Stomach (tissue), 9 donors: ENCODE measurements around the gene HAUS5. TPM values are rescaled to one million over a fixed set of nuclear protein-coding genes. Genes with fewer than 3 reads are reported as not detected.
A peak's percentile ranks its signal among the peaks of the same experiment; 100 is the strongest.

Experiments used
- DNase-seq, 2 donors: peaks; one replicate each; pipeline versions ENCODE4 v3.0.0 to v3.0.0-alpha.2; 2013 to 2019
- H3K27ac ChIP-seq, 5 donors: fragments of 200-600 bp in 4 of 5; sonication (generic) in 4 of 5; one replicate each; pipeline ENCODE4 v1.5.1; 2013 to 2019; ENCODE audit warnings: mild to moderate bottlenecking in 1 of 5, moderate library complexity in 1 of 5
- H3K27me3 ChIP-seq, 3 donors: fragments of 200-600 bp; sonication (generic); one replicate each; pipeline ENCODE4 v1.5.1; 2017 to 2019; ENCODE audit warnings: mixed run types in 1 of 3
- H3K36me3 ChIP-seq, 4 donors: fragments of 200-600 bp; sonication (generic); 1 replicate in 3 of 4; 2 replicates in 1 of 4; pipeline ENCODE4 v1.5.1; 2016 to 2019
- H3K4me1 ChIP-seq, 4 donors: fragments of 200-600 bp; sonication (generic); one replicate each; pipeline ENCODE4 v1.5.1; 2016 to 2019
- H3K4me3 ChIP-seq, 4 donors: fragments of 200-600 bp; sonication (generic) in 3 of 4; one replicate each; pipeline ENCODE4 v1.5.1; 2016 to 2019; ENCODE audit warnings: mild to moderate bottlenecking in 1 of 4
- H3K9me3 ChIP-seq, 4 donors: fragments of 200-600 bp; sonication (generic); one replicate each; pipeline ENCODE4 v1.5.1; 2016 to 2019
- CTCF ChIP-seq, 7 experiments: fragments of 450-650 bp in 4 of 7; fragments of 200-600 bp in 3 of 7; sonication (generic) in 3 of 7; IDR thresholded peaks; one replicate each; pipeline ENCODE4 v1.5.1; 2016 to 2019; ENCODE audit warnings: antibody characterized with exemption in 7 of 7, control low read depth in 2 of 7, mild to moderate bottlenecking in 1 of 7
- EP300 ChIP-seq: sonication (generic); formaldehyde crosslinking; IDR thresholded peaks from one replicate; pipeline ENCODE4 v1.6.1; 2017; ENCODE audit warnings: antibody characterized with exemption
- POLR2A ChIP-seq, 4 donors: fragments of 450-650 bp; IDR thresholded peaks; one replicate each; pipeline ENCODE4 v1.6.1; 2016; ENCODE audit warnings: antibody characterized with exemption in 4 of 4, control low read depth in 2 of 4, mild to moderate bottlenecking in 1 of 4, moderate library complexity in 1 of 4
- POLR2AphosphoS5 ChIP-seq, 3 donors: sonication (generic); formaldehyde crosslinking; IDR thresholded peaks; one replicate each; pipeline ENCODE4 v1.6.1; 2016; ENCODE audit warnings: antibody characterized with exemption in 3 of 3
- WGBS, 5 donors: extraction: QIAGEN DNeasy Blood & Tissue Kit in 3 of 5; methylation state at CpG; one replicate each; pipeline versions ENCODE4 v1.1.5 to v1.1.7; 2013 to 2018; 5-methylcytosine and 5-hydroxymethylcytosine counted together
- intact Hi-C: fragments of 100-400 bp; cut with DNase I; formaldehyde crosslinking; loops from one replicate; pipeline ENCODE4 v1.15.1; 2023; ENCODE audit warnings: low total_unique reads
- polyA plus RNA-seq, 3 donors: library from polyadenylated mRNA; stranded (reverse); fragments of 200-250 nt; gene quantifications; one replicate each; pipeline ENCODE4 v1.2.3, GENCODE V29; 2013
- total RNA-seq, 5 donors: library from RNA; depleted of rRNA; stranded (reverse); fragments of >200 nt; gene quantifications; one replicate each; pipeline versions ENCODE4 v1.1.0 to v1.2.3, GENCODE V29; 2014 to 2016
- donor health status: healthy with polysubstance abuse.
- donor health status: Bipolar disorder and iron deficiency.
- donor health status: healthy.

The HAUS5 gene
- total and polyA plus RNA-seq, 8 donors = 4.1 to 23.2 (median 5.1) TPM

DNA sequence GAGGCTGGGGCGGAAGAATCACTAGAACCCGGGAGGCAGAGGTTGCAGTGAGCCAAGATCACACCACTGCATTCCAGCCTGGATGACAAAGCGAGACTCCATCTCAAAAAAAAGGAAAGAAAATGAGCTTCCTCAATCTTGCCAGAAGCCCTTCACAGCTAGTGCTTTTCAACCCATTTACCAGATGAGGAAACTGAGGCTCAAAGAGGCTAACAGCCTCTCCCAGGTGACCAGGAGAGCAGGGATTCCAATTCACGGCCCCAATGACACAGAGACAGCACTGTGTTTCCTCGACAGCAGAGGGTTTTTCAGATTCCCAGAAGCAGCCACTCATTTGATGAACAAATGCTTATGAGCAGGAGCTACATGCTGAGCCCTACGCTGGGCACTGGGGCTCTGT lies 57.0 kb downstream of the HAUS5 start:
- Histone ChIP-seq H3K36me3 (peaks cover 0 to 17% (median 10%) of the 10 kb centered on the region in 4 donors), H3K4me3 (no peak overlapping the region), H3K27ac (no peak overlapping the region), H3K27me3 (peaks cover 0 to 45% (median 16%) of the 10 kb centered on the region in 3 donors), H3K4me1 (peaks cover 0 to 7% (median 6%) of the 10 kb centered on the region in 4 donors), H3K9me3 (no peaks in the 10 kb centered on the region)
- WGBS, 5 donors = 70 to 80% (median 80%) methylated on average over 6 of the region's 6 CpGs
- TF ChIP-seq EP300 = no peak
- no peak for TF ChIP-seq POLR2AphosphoS5 (IDR thresholded peaks at IDR 0.05)
- TF ChIP-seq POLR2A (IDR thresholded peaks at IDR 0.05) = no peak
- TF ChIP-seq CTCF (IDR thresholded peaks at IDR 0.05) = no peak
- no peak for DNase-seq
- intact Hi-C loops = no loop called here

GRCh38 chr19:35669974-35670373 lies 57.4 kb downstream of the HAUS5 start:
- DNase-seq = no peak
- 52 to 58% (median 55%) methylated on average over 4 of the region's 4 CpGs for WGBS, 5 donors

DNA sequence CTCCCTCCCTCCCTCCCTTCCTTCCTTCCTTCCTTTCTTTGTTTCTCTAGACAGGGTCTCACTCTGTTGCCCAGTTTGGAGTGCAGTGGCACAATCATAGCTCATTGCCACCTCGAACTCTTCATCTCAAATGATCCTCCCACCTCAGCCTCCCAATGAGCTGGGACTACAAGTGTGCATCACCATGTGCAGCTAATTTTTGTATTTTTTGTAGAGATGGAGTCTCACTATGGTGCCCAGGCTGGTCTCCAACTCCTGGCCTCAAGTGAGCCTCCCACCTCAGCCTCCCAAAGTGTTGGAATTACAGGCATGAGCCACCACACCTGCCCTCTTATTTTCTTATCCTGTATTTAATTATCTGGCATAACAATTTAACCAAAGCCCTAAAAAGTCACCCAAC lies 58.2 kb downstream of the HAUS5 start:
- TF ChIP-seq POLR2A (IDR thresholded peaks at IDR 0.05) (no peak), POLR2AphosphoS5 (IDR thresholded peaks at IDR 0.05) (no peak), EP300 (no peak)
- Histone ChIP-seq H3K4me3 (no peak overlapping the region), H3K36me3 (peaks cover 0 to 6% (median under 1%) of the 10 kb centered on the region in 4 donors), H3K4me1 (peaks cover 0 to 7% (median 6%) of the 10 kb centered on the region in 4 donors), H3K9me3 (no peaks in the 10 kb centered on the region), H3K27me3 (peaks cover 0 to 56% (median 16%) of the 10 kb centered on the region in 3 donors), H3K27ac (no peak overlapping the region)
- intact Hi-C loops = no loop called here
- DNase-seq = no peak
- WGBS, 5 donors = 67 to 95% (median 86%) methylated on average over 1 of the region's 1 CpG

More at GRCh38 chr19:35669974-35670373, 57.4 kb downstream of the HAUS5 start:
- intact Hi-C loops = no loop called here
- H3K4me1 ChIP-seq = peaks cover 0 to 7% (median 6%) of the 10 kb centered on the region in 4 donors
- TF ChIP-seq POLR2A (IDR thresholded peaks at IDR 0.05) (no peak), EP300 (no peak), POLR2AphosphoS5 (IDR thresholded peaks at IDR 0.05) (no peak)
- no peak overlapping the region for H3K4me3 ChIP-seq
- H3K36me3 ChIP-seq = peaks cover 0 to 13% (median 7%) of the 10 kb centered on the region in 4 donors
- peaks cover 0 to 49% (median 16%) of the 10 kb centered on the region in 3 donors for H3K27me3 ChIP-seq
- H3K9me3 ChIP-seq = no peaks in the 10 kb centered on the region
- H3K27ac ChIP-seq = no peak overlapping the region

DNA sequence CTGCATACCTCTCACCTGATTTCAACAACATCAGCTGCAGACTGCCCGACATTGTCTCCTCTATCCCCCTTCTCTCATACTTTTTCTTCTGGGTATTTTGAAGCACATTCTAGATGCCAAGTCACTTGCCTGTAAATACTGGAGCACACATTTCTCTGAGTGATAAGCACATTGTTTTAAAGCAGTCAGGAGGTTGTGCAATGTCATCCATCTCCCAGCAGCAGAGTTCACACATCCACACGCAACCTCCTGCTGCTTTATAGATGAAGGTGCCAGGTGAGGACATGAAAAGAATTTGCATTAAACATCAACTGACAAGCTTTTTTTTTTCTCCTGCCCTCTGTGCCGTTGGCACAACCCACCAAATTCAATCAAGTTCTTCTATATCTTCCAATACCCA lies 59.3 kb downstream of the HAUS5 start:
- no peak for DNase-seq
- intact Hi-C loops = no loop called here
- TF ChIP-seq EP300 (no peak), CTCF (IDR thresholded peaks at IDR 0.05) (no peak), POLR2AphosphoS5 (IDR thresholded peaks at IDR 0.05) (no peak), POLR2A (IDR thresholded peaks at IDR 0.05) (no peak)
- H3K36me3 ChIP-seq = no peaks in the 10 kb centered on the region
- WGBS, 5 donors = 17 to 35% (median 24%) methylated on average over 3 of the region's 3 CpGs
- peaks cover 0 to 7% (median 6%) of the 10 kb centered on the region in 4 donors for H3K4me1 ChIP-seq
- peaks cover 0 to 65% (median 18%) of the 10 kb centered on the region in 3 donors for H3K27me3 ChIP-seq
- H3K27ac ChIP-seq = no peak overlapping the region
- no peaks in the 10 kb centered on the region for H3K9me3 ChIP-seq
- H3K4me3 ChIP-seq = no peak overlapping the region

GRCh38 chr19:35673121-35673804 lies 60.7 kb downstream of the HAUS5 start:
- no peak for TF ChIP-seq CTCF (IDR thresholded peaks at IDR 0.05)
- no peak for TF ChIP-seq POLR2AphosphoS5 (IDR thresholded peaks at IDR 0.05)
- TF ChIP-seq EP300 = no peak
- no peak for TF ChIP-seq POLR2A (IDR thresholded peaks at IDR 0.05)
- Histone ChIP-seq H3K36me3 (no peaks in the 10 kb centered on the region), H3K4me3 (peak overlapping the region; percentile 13 to 39 (median 30)), H3K27ac (no peak overlapping the region), H3K27me3 (peaks cover 0 to 71% (median 18%) of the 10 kb centered on the region in 3 donors), H3K4me1 (peaks cover 0 to 7% (median 6%) of the 10 kb centered on the region in 4 donors), H3K9me3 (no peaks in the 10 kb centered on the region)
- intact Hi-C loops = no loop called here
- 3 to 10% (median 5%) methylated on average over 24 to 39 of the region's 39 CpGs for WGBS, 5 donors
- DNase-seq = peak in 1 of 2 donors; percentile 43

Other genes starting within 250 kb of the HAUS5 start
- not detected for gene GPR42, start 241.7 kb upstream of the HAUS5 start, total RNA-seq
- gene GPR42, start 241.7 kb upstream of the HAUS5 start, polyA plus RNA-seq = under 1 TPM in 1 of 3 donors, not detected in 2; 0.19 TPM
- 1 to 10 TPM in 1 of 5 donors, not detected in 4; 1.4 TPM for gene FFAR2, start 164.5 kb upstream of the HAUS5 start, total RNA-seq
- gene FFAR2, start 164.5 kb upstream of the HAUS5 start, polyA plus RNA-seq = under 1 TPM; 0.35 to 0.62 (median 0.46) TPM
- gene KRTDAP, start 122.3 kb upstream of the HAUS5 start, total RNA-seq = not detected
- 1 to 10 TPM in 2 of 3 donors, not detected in 1; 2.3 to 3.0 TPM for gene KRTDAP, start 122.3 kb upstream of the HAUS5 start, polyA plus RNA-seq
- gene DMKN, start 99.1 kb upstream of the HAUS5 start, total RNA-seq = 10 to 100 TPM in 2 of 5 donors, 1 to 10 TPM in 2, not detected in 1; 4.9 to 36.9 (median 20.2) TPM
- 100 to 1,000 TPM in 1 of 3 donors, 10 to 100 TPM in 2; 76.7 to 139 (median 83.6) TPM for gene DMKN, start 99.1 kb upstream of the HAUS5 start, polyA plus RNA-seq
- gene SBSN, start 84.4 kb upstream of the HAUS5 start, total RNA-seq = not detected
- gene SBSN, start 84.4 kb upstream of the HAUS5 start, polyA plus RNA-seq = 10 to 100 TPM in 1 of 3 donors, 1 to 10 TPM in 1, not detected in 1; 1.1 to 29.2 TPM
- not detected for gene GAPDHS, start 79.3 kb upstream of the HAUS5 start, total RNA-seq
- not detected for gene GAPDHS, start 79.3 kb upstream of the HAUS5 start, polyA plus RNA-seq
- 100 to 1,000 TPM in 1 of 5 donors, 10 to 100 TPM in 3, 1 to 10 TPM in 1; 7.0 to 121 (median 57.6) TPM for gene TMEM147, start 67.1 kb upstream of the HAUS5 start, total RNA-seq
- gene TMEM147, start 67.1 kb upstream of the HAUS5 start, polyA plus RNA-seq = 100 to 1,000 TPM in 1 of 3 donors, 10 to 100 TPM in 2; 63.4 to 131 (median 77.4) TPM
- 100 to 1,000 TPM in 4 of 5 donors, 1 to 10 TPM in 1; 9.8 to 890 (median 236) TPM for gene ATP4A, start 49.1 kb upstream of the HAUS5 start, total RNA-seq
- gene ATP4A, start 49.1 kb upstream of the HAUS5 start, polyA plus RNA-seq = 100 to 1,000 TPM; 257 to 357 (median 345) TPM
- not detected for gene PMIS2, start 26.6 kb upstream of the HAUS5 start, total RNA-seq
- gene PMIS2, start 26.6 kb upstream of the HAUS5 start, polyA plus RNA-seq = not detected
- 100 to 1,000 TPM in 1 of 5 donors, 10 to 100 TPM in 4; 26.6 to 133 (median 46.9) TPM for gene RBM42, start 16.3 kb downstream of the HAUS5 start, total RNA-seq
- gene RBM42, start 16.3 kb downstream of the HAUS5 start, polyA plus RNA-seq = 10 to 100 TPM; 56.5 to 60.8 (median 58.6) TPM
- 10 to 100 TPM in 1 of 5 donors, under 1 TPM in 1, not detected in 3; 0.55 to 11.7 TPM for gene ETV2, start 29.0 kb downstream of the HAUS5 start, total RNA-seq
- 1 to 10 TPM; 4.5 to 6.3 (median 6.1) TPM for gene ETV2, start 29.0 kb downstream of the HAUS5 start, polyA plus RNA-seq
- 100 to 1,000 TPM; 198 to 680 (median 373) TPM for gene COX6B1, start 35.6 kb downstream of the HAUS5 start, total RNA-seq
- 1,000 to 10,000 TPM; 1,105 to 1,293 (median 1,217) TPM for gene COX6B1, start 35.6 kb downstream of the HAUS5 start, polyA plus RNA-seq
- not detected for gene UPK1A, start 53.8 kb downstream of the HAUS5 start, total RNA-seq
- gene UPK1A, start 53.8 kb downstream of the HAUS5 start, polyA plus RNA-seq = under 1 TPM in 1 of 3 donors, not detected in 2; 0.08 TPM
- 1 to 10 TPM in 1 of 5 donors, not detected in 4; 8.2 TPM for gene ZBTB32, start 91.8 kb downstream of the HAUS5 start, total RNA-seq
- under 1 TPM in 2 of 3 donors, not detected in 1; 0.43 to 0.46 TPM for gene ZBTB32, start 91.8 kb downstream of the HAUS5 start, polyA plus RNA-seq
- gene KMT2B, start 105.3 kb downstream of the HAUS5 start, total RNA-seq = 10 to 100 TPM in 4 of 5 donors, 1 to 10 TPM in 1; 8.3 to 92.4 (median 24.9) TPM
- 10 to 100 TPM; 13.9 to 22.6 (median 15.1) TPM for gene KMT2B, start 105.3 kb downstream of the HAUS5 start, polyA plus RNA-seq
- 10 to 100 TPM in 2 of 5 donors, 1 to 10 TPM in 3; 3.6 to 36.8 (median 9.0) TPM for gene IGFLR1, start 129.7 kb downstream of the HAUS5 start, total RNA-seq
- 10 to 100 TPM in 1 of 3 donors, 1 to 10 TPM in 2; 6.4 to 15.6 (median 9.8) TPM for gene IGFLR1, start 129.7 kb downstream of the HAUS5 start, polyA plus RNA-seq
- gene U2AF1L4, start 132.7 kb downstream of the HAUS5 start, total RNA-seq = 10 to 100 TPM; 11.4 to 98.0 (median 57.1) TPM
- gene U2AF1L4, start 132.7 kb downstream of the HAUS5 start, polyA plus RNA-seq = 10 to 100 TPM; 27.6 to 53.0 (median 44.8) TPM
- gene PSENEN, start 132.9 kb downstream of the HAUS5 start, total RNA-seq = 10 to 100 TPM in 3 of 5 donors, 1 to 10 TPM in 1, not detected in 1; 9.3 to 58.0 (median 32.2) TPM
- 100 to 1,000 TPM in 1 of 3 donors, 10 to 100 TPM in 2; 49.2 to 101 (median 51.0) TPM for gene PSENEN, start 132.9 kb downstream of the HAUS5 start, polyA plus RNA-seq
- 10 to 100 TPM in 3 of 5 donors, 1 to 10 TPM in 2; 2.3 to 26.5 (median 17.9) TPM for gene LIN37, start 135.8 kb downstream of the HAUS5 start, total RNA-seq
- gene LIN37, start 135.8 kb downstream of the HAUS5 start, polyA plus RNA-seq = 10 to 100 TPM; 21.5 to 44.9 (median 29.2) TPM
- gene HSPB6, start 144.3 kb downstream of the HAUS5 start, total RNA-seq = 100 to 1,000 TPM in 3 of 5 donors, 10 to 100 TPM in 2; 25.0 to 492 (median 209) TPM
- 10 to 100 TPM; 45.0 to 84.9 (median 71.5) TPM for gene HSPB6, start 144.3 kb downstream of the HAUS5 start, polyA plus RNA-seq
- 10 to 100 TPM in 4 of 5 donors, 1 to 10 TPM in 1; 5.9 to 61.3 (median 36.5) TPM for gene PROSER3, start 145.4 kb downstream of the HAUS5 start, total RNA-seq
- 1 to 10 TPM; 3.6 to 6.7 (median 4.5) TPM for gene PROSER3, start 145.4 kb downstream of the HAUS5 start, polyA plus RNA-seq
- 10 to 100 TPM in 4 of 5 donors, 1 to 10 TPM in 1; 5.1 to 73.6 (median 25.4) TPM for gene ARHGAP33, start 162.8 kb downstream of the HAUS5 start, total RNA-seq
- 1 to 10 TPM; 1.4 to 8.0 (median 6.9) TPM for gene ARHGAP33, start 162.8 kb downstream of the HAUS5 start, polyA plus RNA-seq
- not detected for gene PRODH2, start 200.1 kb downstream of the HAUS5 start, total RNA-seq
- gene PRODH2, start 200.1 kb downstream of the HAUS5 start, polyA plus RNA-seq = under 1 TPM in 1 of 3 donors, not detected in 2; 0.23 TPM
- 10 to 100 TPM in 1 of 5 donors, 1 to 10 TPM in 1, under 1 TPM in 1, not detected in 2; 0.37 to 17.9 (median 5.4) TPM for gene NPHS1, start 239.8 kb downstream of the HAUS5 start, total RNA-seq
- gene NPHS1, start 239.8 kb downstream of the HAUS5 start, polyA plus RNA-seq = under 1 TPM; 0.10 to 0.61 (median 0.25) TPM
- gene KIRREL2, start 244.2 kb downstream of the HAUS5 start, total RNA-seq = under 1 TPM in 2 of 5 donors, not detected in 3; 0.43 to 0.73 TPM
- gene KIRREL2, start 244.2 kb downstream of the HAUS5 start, polyA plus RNA-seq = under 1 TPM in 2 of 3 donors, not detected in 1; 0.56 to 0.65 TPM